ENCODE results near the gene MT1HL1.

Gene MT1HL1

GRCh38 chr1:237012788-237013383 is 8.6 kb upstream of the MT1HL1 start:
- H3K4me2 ChIP-seq (ENCODE audit: low read length) = no peak overlapping the region
- H3K4me3 ChIP-seq (ENCODE audit: low read length) = no peak overlapping the region
- no peaks in the 10 kb centered on the region for H3K27me3 ChIP-seq (ENCODE audit: control insufficient read depth, low read length)
- H3K9me2 ChIP-seq (replicated peaks; ENCODE audit: control insufficient read depth, low read length) = no peaks in the 10 kb centered on the region
- no peaks in the 10 kb centered on the region for H3F3A ChIP-seq (ENCODE audit: control insufficient read depth, insufficient read depth)
- no peaks in the 10 kb centered on the region for H3K36me3 ChIP-seq (ENCODE audit: control insufficient read depth, low read length)
- H3K9me3 ChIP-seq (ENCODE audit: control insufficient read depth, insufficient read depth, low read length) = no peaks in the 10 kb centered on the region
- no peak overlapping the region for H3K27ac ChIP-seq (ENCODE audit: low read depth, low read length)
- no peaks in the 10 kb centered on the region for H4K20me1 ChIP-seq (ENCODE audit: control insufficient read depth, insufficient read depth, low read depth, low read length)
- TF ChIP-seq EZH2phosphoT487 (IDR thresholded peaks at IDR 0.05; ENCODE audit: borderline replicate concordance, low read length) = no peak
- TF ChIP-seq, protein P1, sequence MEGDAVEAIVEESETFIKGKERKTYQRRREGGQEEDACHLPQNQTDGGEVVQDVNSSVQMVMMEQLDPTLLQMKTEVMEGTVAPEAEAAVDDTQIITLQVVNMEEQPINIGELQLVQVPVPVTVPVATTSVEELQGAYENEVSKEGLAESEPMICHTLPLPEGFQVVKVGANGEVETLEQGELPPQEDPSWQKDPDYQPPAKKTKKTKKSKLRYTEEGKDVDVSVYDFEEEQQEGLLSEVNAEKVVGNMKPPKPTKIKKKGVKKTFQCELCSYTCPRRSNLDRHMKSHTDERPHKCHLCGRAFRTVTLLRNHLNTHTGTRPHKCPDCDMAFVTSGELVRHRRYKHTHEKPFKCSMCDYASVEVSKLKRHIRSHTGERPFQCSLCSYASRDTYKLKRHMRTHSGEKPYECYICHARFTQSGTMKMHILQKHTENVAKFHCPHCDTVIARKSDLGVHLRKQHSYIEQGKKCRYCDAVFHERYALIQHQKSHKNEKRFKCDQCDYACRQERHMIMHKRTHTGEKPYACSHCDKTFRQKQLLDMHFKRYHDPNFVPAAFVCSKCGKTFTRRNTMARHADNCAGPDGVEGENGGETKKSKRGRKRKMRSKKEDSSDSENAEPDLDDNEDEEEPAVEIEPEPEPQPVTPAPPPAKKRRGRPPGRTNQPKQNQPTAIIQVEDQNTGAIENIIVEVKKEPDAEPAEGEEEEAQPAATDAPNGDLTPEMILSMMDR (IDR thresholded peaks at IDR 0.05; ENCODE audit: low read depth, low read length, poor library complexity, severe bottlenecking) = no peak
- no peaks in the 10 kb centered on the region for H3K4me1 ChIP-seq (ENCODE audit: control insufficient read depth, low read length)
- no peaks in the 10 kb centered on the region for H3K79me2 ChIP-seq (ENCODE audit: control insufficient read depth, low read length)

DNA sequence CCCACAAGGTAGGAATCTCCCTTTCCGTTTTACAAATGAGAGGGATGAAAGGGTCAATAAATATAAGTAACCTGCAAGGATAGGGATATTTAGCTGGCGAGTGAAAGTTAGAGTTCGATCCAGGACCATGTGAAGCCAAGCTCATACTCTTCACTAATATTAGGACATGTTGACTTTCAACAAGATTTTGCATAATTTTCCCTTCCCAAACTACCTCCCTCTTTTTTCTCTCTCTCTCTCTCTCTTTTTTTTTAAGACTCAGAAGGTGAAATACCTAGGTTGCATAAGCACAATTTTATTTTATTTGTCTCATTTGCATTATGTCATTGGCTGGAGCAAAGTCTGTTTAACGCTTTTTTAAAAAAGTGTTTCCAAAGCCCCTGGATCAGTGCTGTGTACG is 8.1 kb upstream of the MT1HL1 start:
- no peaks in the 10 kb centered on the region for H3K36me3 ChIP-seq (ENCODE audit: control insufficient read depth, low read length)
- H3K27ac ChIP-seq (ENCODE audit: low read depth, low read length) = no peak overlapping the region
- TF ChIP-seq EZH2phosphoT487 (IDR thresholded peaks at IDR 0.05; ENCODE audit: borderline replicate concordance, low read length) = no peak
- TF ChIP-seq, protein P1 (IDR thresholded peaks at IDR 0.05; ENCODE audit: low read depth, low read length, poor library complexity, severe bottlenecking) = no peak
- H3K9me3 ChIP-seq (ENCODE audit: control insufficient read depth, insufficient read depth, low read length) = no peaks in the 10 kb centered on the region
- H3K9me2 ChIP-seq (replicated peaks; ENCODE audit: control insufficient read depth, low read length) = no peaks in the 10 kb centered on the region
- no peaks in the 10 kb centered on the region for H4K20me1 ChIP-seq (ENCODE audit: control insufficient read depth, insufficient read depth, low read depth, low read length)
- no peaks in the 10 kb centered on the region for H3F3A ChIP-seq (ENCODE audit: control insufficient read depth, insufficient read depth)
- no peaks in the 10 kb centered on the region for H3K27me3 ChIP-seq (ENCODE audit: control insufficient read depth, low read length)
- H3K4me3 ChIP-seq (ENCODE audit: low read length) = no peak overlapping the region
- H3K4me2 ChIP-seq (ENCODE audit: low read length) = no peak overlapping the region
- H3K79me2 ChIP-seq (ENCODE audit: control insufficient read depth, low read length) = no peaks in the 10 kb centered on the region
- no peaks in the 10 kb centered on the region for H3K4me1 ChIP-seq (ENCODE audit: control insufficient read depth, low read length)

DNA sequence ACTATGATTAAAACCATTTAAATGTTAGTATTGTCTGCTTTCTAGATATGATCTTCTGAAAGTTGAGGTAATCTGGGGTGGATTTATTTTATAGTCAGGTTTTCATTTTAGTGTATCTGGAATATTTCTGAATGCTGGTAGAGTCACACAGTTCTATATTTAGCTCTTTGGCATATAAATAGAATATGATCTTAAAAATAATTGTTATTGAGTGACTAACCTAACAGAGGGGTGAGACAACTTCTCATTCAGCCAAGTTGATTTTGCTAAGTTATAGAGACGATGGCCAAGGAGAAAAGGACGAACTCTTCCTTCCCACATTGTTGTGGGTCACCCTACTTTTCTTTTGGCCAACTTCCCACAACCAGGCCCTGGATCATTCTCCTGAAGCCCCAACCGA is 7.2 kb upstream of the MT1HL1 start:
- H3K9me3 ChIP-seq (ENCODE audit: control insufficient read depth, insufficient read depth, low read length) = no peaks in the 10 kb centered on the region
- H3K79me2 ChIP-seq (ENCODE audit: control insufficient read depth, low read length) = no peaks in the 10 kb centered on the region
- H3K4me2 ChIP-seq (ENCODE audit: low read length) = no peak overlapping the region
- H3K36me3 ChIP-seq (ENCODE audit: control insufficient read depth, low read length) = no peaks in the 10 kb centered on the region
- TF ChIP-seq EZH2phosphoT487 (IDR thresholded peaks at IDR 0.05; ENCODE audit: borderline replicate concordance, low read length) = no peak
- TF ChIP-seq, protein P1 (IDR thresholded peaks at IDR 0.05; ENCODE audit: low read depth, low read length, poor library complexity, severe bottlenecking) = no peak
- H3F3A ChIP-seq (ENCODE audit: control insufficient read depth, insufficient read depth) = no peaks in the 10 kb centered on the region
- H3K9me2 ChIP-seq (replicated peaks; ENCODE audit: control insufficient read depth, low read length) = no peaks in the 10 kb centered on the region
- no peaks in the 10 kb centered on the region for H3K27me3 ChIP-seq (ENCODE audit: control insufficient read depth, low read length)
- H3K27ac ChIP-seq (ENCODE audit: low read depth, low read length) = no peak overlapping the region
- no peaks in the 10 kb centered on the region for H4K20me1 ChIP-seq (ENCODE audit: control insufficient read depth, insufficient read depth, low read depth, low read length)
- no peaks in the 10 kb centered on the region for H3K4me1 ChIP-seq (ENCODE audit: control insufficient read depth, low read length)
- no peak overlapping the region for H3K4me3 ChIP-seq (ENCODE audit: low read length)
